GM23338 (cell line): Measurements from ENCODE around the gene MMP17. TPM values are rescaled to one million over a fixed set of nuclear protein-coding genes. Genes with fewer than 3 reads are reported as not detected.
A peak's percentile ranks its signal among the peaks of the same experiment; 100 is the strongest.

ENCODE experiments used
- ATAC-seq: fragments of 200-7000 bp; cut with Tn5 transposase; 3 replicates; pipeline ENCODE4 v1.9.1; 2020
- DNase-seq: peaks from one replicate; pipeline ENCODE4 v3.0.0-alpha.2; 2015; ENCODE audit warnings: low spot score
- H2AFZ ChIP-seq: fragments of 200-600 bp; sonication (generic); 2 replicates; pipeline ENCODE4 v1.8.0; 2016; ENCODE audit warnings: antibody characterized with exemption, mild to moderate bottlenecking, moderate library complexity
- H3F3A ChIP-seq: fragments of 200-600 bp; sonication (generic); replicated peaks from 2 replicates; pipeline ENCODE4 v1.8.0; 2017; ENCODE audit warnings: antibody characterized with exemption, mixed run types, low read depth
- H3K27ac ChIP-seq: fragments of 200-600 bp; sonication (generic); 2 replicates; pipeline ENCODE4 v1.6.1; 2016; ENCODE audit warnings: low read depth
- H3K27me3 ChIP-seq: fragments of 200-600 bp; sonication (generic); 2 replicates; pipeline ENCODE4 v1.8.0; 2016; ENCODE audit warnings: mild to moderate bottlenecking, mixed run types, moderate library complexity; ENCODE audit not compliant: insufficient read depth
- H3K36me3 ChIP-seq: fragments of 200-600 bp; sonication (generic); 2 replicates; pipeline ENCODE4 v1.8.0; 2016; ENCODE audit warnings: mild to moderate bottlenecking; ENCODE audit not compliant: insufficient read depth
- H3K4me1 ChIP-seq: fragments of 200-600 bp; sonication (generic); 2 replicates; pipeline ENCODE4 v1.8.0; 2016; ENCODE audit warnings: mild to moderate bottlenecking, moderate library complexity; ENCODE audit not compliant: insufficient read depth
- H3K4me2 ChIP-seq: fragments of 200-600 bp; sonication (generic); 2 replicates; pipeline ENCODE4 v1.7.1; 2017; ENCODE audit warnings: mixed run types
- H3K4me3 ChIP-seq: fragments of 200-600 bp; sonication (generic); 2 replicates; pipeline ENCODE4 v1.6.1; 2016; ENCODE audit warnings: mixed run types
- H3K79me2 ChIP-seq: fragments of 200-600 bp; sonication (generic); replicated peaks from 2 replicates; pipeline ENCODE4 v1.8.0; 2017; ENCODE audit warnings: mild to moderate bottlenecking; ENCODE audit not compliant: insufficient read depth
- H3K9me2 ChIP-seq: fragments of 200-600 bp; sonication (generic); 2 replicates; pipeline ENCODE4 v1.8.0; 2017; ENCODE audit not compliant: insufficient read depth
- H4K20me1 ChIP-seq: fragments of 200-600 bp; sonication (generic); replicated peaks from 2 replicates; pipeline ENCODE4 v1.8.0; 2017; ENCODE audit warnings: mild to moderate bottlenecking; ENCODE audit not compliant: insufficient read depth
- H3K27ac Mint-ChIP-seq: 2 replicates; pipeline ENCODE4 v1.8.0; 2020; ENCODE audit warnings: inconsistent platforms, mild to moderate bottlenecking, moderate library complexity, mixed read lengths
- H3K27me3 Mint-ChIP-seq: 3 replicates; pipeline ENCODE4 v1.8.0; 2022; ENCODE audit warnings: low read depth, mild to moderate bottlenecking, moderate library complexity, mixed read lengths, inconsistent platforms; ENCODE audit not compliant: insufficient read depth, poor library complexity
- H3K36me3 Mint-ChIP-seq: 3 replicates; pipeline ENCODE4 v1.8.0; 2021; ENCODE audit warnings: low read depth, mild to moderate bottlenecking, inconsistent platforms, moderate library complexity, mixed read lengths
- H3K4me1 Mint-ChIP-seq: 3 replicates; pipeline ENCODE4 v1.8.0; 2020; ENCODE audit warnings: mild to moderate bottlenecking, inconsistent platforms, mixed read lengths
- H3K4me3 Mint-ChIP-seq: 3 replicates; pipeline ENCODE4 v1.8.0; 2021; ENCODE audit warnings: moderate library complexity, mild to moderate bottlenecking, inconsistent platforms, mixed read lengths
- H3K9me3 Mint-ChIP-seq: 3 replicates; pipeline ENCODE4 v1.8.0; 2020; ENCODE audit warnings: moderate library complexity, mild to moderate bottlenecking, inconsistent platforms, mixed read lengths
- CTCF ChIP-seq, 2 experiments: fragments of 200-600 bp in 1 of 2; sonication (generic) in 1 of 2; conservative IDR thresholded peaks; 2 replicates each; pipeline versions ENCODE4 v1.5.1 to v1.6.1; 2016 to 2017; ENCODE audit warnings: antibody characterized with exemption in 2 of 2, low read depth in 2 of 2, mild to moderate bottlenecking in 2 of 2, moderate library complexity in 1 of 2
- EZH2 ChIP-seq: fragments of 200-600 bp; sonication (generic); IDR thresholded peaks from one replicate; pipeline ENCODE4 v1.8.0; 2017; ENCODE audit warnings: antibody characterized with exemption, mild to moderate bottlenecking, low read depth; ENCODE audit not compliant: unreplicated experiment
- JUNB ChIP-seq: IDR thresholded peaks from one replicate; pipeline ENCODE4 v1.6.1; 2016; ENCODE audit warnings: antibody characterized with exemption; ENCODE audit not compliant: unreplicated experiment
- POLR2AphosphoS5 ChIP-seq: IDR thresholded peaks from 2 replicates; pipeline ENCODE4 v1.6.1; 2016; ENCODE audit warnings: antibody characterized with exemption, low read depth
- ZNF114 ChIP-seq: fragments of 250-450 bp; sonication (Bioruptor Pico); IDR thresholded peaks from 2 replicates; pipeline ENCODE4 v1.5.0; 2020; ENCODE audit warnings: mild to moderate bottlenecking, moderate library complexity
- ZNF331 ChIP-seq: fragments of 250-450 bp; sonication (Bioruptor Pico); IDR thresholded peaks from 2 replicates; pipeline ENCODE4 v1.5.0; 2020; ENCODE audit warnings: low read depth, mild to moderate bottlenecking, moderate library complexity
- polyA plus RNA-seq: library from polyadenylated mRNA; unstranded; fragments of >200 nt; fragmentation: Nextera tagmentation; extraction: Ambion mirVana; gene quantifications from 2 replicates; pipeline ENCODE4 v1.2.1, GENCODE V29; 2016
- total RNA-seq: library from RNA; depleted of rRNA; stranded (reverse); fragments of >200 nt; shearing (Covaris generic); gene quantifications from 2 replicates; pipeline ENCODE4 v1.2.3, GENCODE V29; 2014
- TF ChIP-seq, protein P1 (sequence below): fragments of 250-450 bp; sonication (Bioruptor Pico); IDR thresholded peaks from 2 replicates; pipeline ENCODE4 v1.5.0; 2020; ENCODE audit warnings: mild to moderate bottlenecking, moderate library complexity
- TF ChIP-seq, protein P2 (sequence below): IDR thresholded peaks from 2 replicates; pipeline ENCODE4 v1.6.1; 2016; ENCODE audit warnings: antibody characterized with exemption

The MMP17 gene
- total and polyA plus RNA-seq, 2 experiments from 2014 or later, result 10.4 to 48.5 TPM

- TF ChIP-seq, protein P1, sequence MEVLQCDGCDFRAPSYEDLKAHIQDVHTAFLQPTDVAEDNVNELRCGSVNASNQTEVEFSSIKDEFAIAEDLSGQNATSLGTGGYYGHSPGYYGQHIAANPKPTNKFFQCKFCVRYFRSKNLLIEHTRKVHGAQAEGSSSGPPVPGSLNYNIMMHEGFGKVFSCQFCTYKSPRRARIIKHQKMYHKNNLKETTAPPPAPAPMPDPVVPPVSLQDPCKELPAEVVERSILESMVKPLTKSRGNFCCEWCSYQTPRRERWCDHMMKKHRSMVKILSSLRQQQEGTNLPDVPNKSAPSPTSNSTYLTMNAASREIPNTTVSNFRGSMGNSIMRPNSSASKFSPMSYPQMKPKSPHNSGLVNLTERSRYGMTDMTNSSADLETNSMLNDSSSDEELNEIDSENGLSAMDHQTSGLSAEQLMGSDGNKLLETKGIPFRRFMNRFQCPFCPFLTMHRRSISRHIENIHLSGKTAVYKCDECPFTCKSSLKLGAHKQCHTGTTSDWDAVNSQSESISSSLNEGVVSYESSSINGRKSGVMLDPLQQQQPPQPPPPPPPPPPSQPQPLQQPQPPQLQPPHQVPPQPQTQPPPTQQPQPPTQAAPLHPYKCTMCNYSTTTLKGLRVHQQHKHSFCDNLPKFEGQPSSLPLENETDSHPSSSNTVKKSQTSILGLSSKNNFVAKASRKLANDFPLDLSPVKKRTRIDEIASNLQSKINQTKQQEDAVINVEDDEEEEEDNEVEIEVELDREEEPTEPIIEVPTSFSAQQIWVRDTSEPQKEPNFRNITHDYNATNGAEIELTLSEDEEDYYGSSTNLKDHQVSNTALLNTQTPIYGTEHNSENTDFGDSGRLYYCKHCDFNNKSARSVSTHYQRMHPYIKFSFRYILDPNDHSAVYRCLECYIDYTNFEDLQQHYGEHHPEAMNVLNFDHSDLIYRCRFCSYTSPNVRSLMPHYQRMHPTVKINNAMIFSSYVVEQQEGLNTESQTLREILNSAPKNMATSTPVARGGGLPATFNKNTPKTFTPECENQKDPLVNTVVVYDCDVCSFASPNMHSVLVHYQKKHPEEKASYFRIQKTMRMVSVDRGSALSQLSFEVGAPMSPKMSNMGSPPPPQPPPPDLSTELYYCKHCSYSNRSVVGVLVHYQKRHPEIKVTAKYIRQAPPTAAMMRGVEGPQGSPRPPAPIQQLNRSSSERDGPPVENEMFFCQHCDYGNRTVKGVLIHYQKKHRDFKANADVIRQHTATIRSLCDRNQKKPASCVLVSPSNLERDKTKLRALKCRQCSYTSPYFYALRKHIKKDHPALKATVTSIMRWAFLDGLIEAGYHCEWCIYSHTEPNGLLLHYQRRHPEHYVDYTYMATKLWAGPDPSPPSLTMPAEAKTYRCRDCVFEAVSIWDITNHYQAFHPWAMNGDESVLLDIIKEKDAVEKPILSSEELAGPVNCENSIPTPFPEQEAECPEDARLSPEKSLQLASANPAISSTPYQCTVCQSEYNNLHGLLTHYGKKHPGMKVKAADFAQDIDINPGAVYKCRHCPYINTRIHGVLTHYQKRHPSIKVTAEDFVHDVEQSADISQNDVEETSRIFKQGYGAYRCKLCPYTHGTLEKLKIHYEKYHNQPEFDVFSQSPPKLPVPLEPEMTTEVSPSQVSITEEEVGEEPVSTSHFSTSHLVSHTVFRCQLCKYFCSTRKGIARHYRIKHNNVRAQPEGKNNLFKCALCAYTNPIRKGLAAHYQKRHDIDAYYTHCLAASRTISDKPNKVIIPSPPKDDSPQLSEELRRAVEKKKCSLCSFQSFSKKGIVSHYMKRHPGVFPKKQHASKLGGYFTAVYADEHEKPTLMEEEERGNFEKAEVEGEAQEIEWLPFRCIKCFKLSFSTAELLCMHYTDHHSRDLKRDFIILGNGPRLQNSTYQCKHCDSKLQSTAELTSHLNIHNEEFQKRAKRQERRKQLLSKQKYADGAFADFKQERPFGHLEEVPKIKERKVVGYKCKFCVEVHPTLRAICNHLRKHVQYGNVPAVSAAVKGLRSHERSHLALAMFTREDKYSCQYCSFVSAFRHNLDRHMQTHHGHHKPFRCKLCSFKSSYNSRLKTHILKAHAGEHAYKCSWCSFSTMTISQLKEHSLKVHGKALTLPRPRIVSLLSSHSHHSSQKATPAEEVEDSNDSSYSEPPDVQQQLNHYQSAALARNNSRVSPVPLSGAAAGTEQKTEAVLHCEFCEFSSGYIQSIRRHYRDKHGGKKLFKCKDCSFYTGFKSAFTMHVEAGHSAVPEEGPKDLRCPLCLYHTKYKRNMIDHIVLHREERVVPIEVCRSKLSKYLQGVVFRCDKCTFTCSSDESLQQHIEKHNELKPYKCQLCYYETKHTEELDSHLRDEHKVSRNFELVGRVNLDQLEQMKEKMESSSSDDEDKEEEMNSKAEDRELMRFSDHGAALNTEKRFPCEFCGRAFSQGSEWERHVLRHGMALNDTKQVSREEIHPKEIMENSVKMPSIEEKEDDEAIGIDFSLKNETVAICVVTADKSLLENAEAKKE (CRISPR knock-in tag), result no peak
Measured at GRCh38 chr12:131782061-131782460, 46.1 kb upstream of the MMP17 start (continued).

- peaks cover 8% of the 10 kb centered on the region for H3K27me3 Mint-ChIP-seq
- peak; percentile 66 for ATAC-seq
- DNase-seq, result peak; percentile 79
Measured at GRCh38 chr12:131783915-131784541, 44.2 kb upstream of the MMP17 start.

More at GRCh38 chr12:131783915-131784541, 44.2 kb upstream of the MMP17 start:
- Histone ChIP-seq H3K27ac (0 out of 2 replicates have a peak overlapping the region, but pooled peaks have one; percentile 35), H3K79me2 (no peaks in the 10 kb centered on the region), H3K4me2 (peak overlapping the region; percentile 55), H3K4me1 (peaks cover 26% of the 10 kb centered on the region), H3K9me2 (no peaks in the 10 kb centered on the region), H3K36me3 (peaks cover 22% of the 10 kb centered on the region; the same call in 1 of the 2 replicates), H3F3A (no peaks in the 10 kb centered on the region), H3K4me3 (no peak overlapping the region; the same call in 1 of the 2 replicates), H2AFZ (no peak overlapping the region), H3K27me3 (no peaks in the 10 kb centered on the region), H4K20me1 (peaks cover 4% of the 10 kb centered on the region)
- Mint-ChIP-seq H3K4me3 (peak overlapping the region; percentile 39; the same call in 2 of the 3 replicates), H3K9me3 (no peaks in the 10 kb centered on the region), H3K4me1 (peaks cover 29% of the 10 kb centered on the region), H3K27ac (peak overlapping the region; percentile 93), H3K36me3 (peaks cover 50% of the 10 kb centered on the region)
- TF ChIP-seq JUNB, result no peak
- TF ChIP-seq POLR2AphosphoS5, result no peak
- TF ChIP-seq ZNF114 (CRISPR knock-in tag), result no peak
- no peak for TF ChIP-seq CTCF (conservative IDR thresholded peaks at IDR 0.05; ENCODE audit: low read depth in 2 of 2)
- no peak for TF ChIP-seq ZNF331 (CRISPR knock-in tag)
- TF ChIP-seq, protein P2, sequence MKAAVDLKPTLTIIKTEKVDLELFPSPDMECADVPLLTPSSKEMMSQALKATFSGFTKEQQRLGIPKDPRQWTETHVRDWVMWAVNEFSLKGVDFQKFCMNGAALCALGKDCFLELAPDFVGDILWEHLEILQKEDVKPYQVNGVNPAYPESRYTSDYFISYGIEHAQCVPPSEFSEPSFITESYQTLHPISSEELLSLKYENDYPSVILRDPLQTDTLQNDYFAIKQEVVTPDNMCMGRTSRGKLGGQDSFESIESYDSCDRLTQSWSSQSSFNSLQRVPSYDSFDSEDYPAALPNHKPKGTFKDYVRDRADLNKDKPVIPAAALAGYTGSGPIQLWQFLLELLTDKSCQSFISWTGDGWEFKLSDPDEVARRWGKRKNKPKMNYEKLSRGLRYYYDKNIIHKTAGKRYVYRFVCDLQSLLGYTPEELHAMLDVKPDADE, result no peak
- TF ChIP-seq EZH2, result no peak
